SK-N-SH (cell line): ENCODE data around the gene KLHL2. TPM values are rescaled to one million over a fixed set of nuclear protein-coding genes. Genes with fewer than 3 reads are reported as not detected.

Source experiments
- CTCF ChIA-PET: fragments of 300-600, 350-600 bp; formaldehyde crosslinking; extraction: SDS; loops from one replicate; lab custom pipeline; 2021; lab: Yijun Ruan, JAX
- POLR2A ChIA-PET: fragments of 350-600 bp; sonication (Branson Sonifier 250); formaldehyde crosslinking; extraction: SDS; loops from one replicate; lab custom pipeline; 2020; ENCODE audit warnings: antibody characterized with exemption, inconsistent platforms; lab: Yijun Ruan, JAX
- DNase-seq: peaks from one replicate; pipeline ENCODE4 v3.0.0; 2012
- H2AFZ ChIP-seq: fragments of 200-600 bp; sonication (generic); 2 replicates; pipeline ENCODE4 v1.8.1; 2016; ENCODE audit warnings: antibody characterized with exemption, mild to moderate bottlenecking, low read depth
- H3F3A ChIP-seq: fragments of 200-600 bp; sonication (generic); replicated peaks from 2 replicates; pipeline ENCODE3; 2016; ENCODE audit warnings: antibody characterized with exemption, mild to moderate bottlenecking; ENCODE audit not compliant: insufficient read depth
- H3K27ac ChIP-seq, 2 experiments: fragments of 200-500 bp in 1 of 2; fragments of 200-600 bp in 1 of 2; sonication (Bioruptor generic) in 1 of 2; sonication (generic), shearing (Covaris generic) in 1 of 2; 2 replicates each; pipeline versions ENCODE4 v1.5.1 to v1.6.1; 2014 to 2016; ENCODE audit warnings: low read depth in 2 of 2, inconsistent platforms in 1 of 2, low read length in 1 of 2, mild to moderate bottlenecking in 1 of 2, mixed read lengths in 1 of 2
- H3K27me3 ChIP-seq: fragments of 200-600 bp; sonication (generic), shearing (Covaris generic); 2 replicates; pipeline ENCODE4 v1.6.1; 2016; ENCODE audit warnings: mixed run types; ENCODE audit not compliant: insufficient read depth
- H3K36me3 ChIP-seq, 2 experiments: fragments of 200-500 bp in 1 of 2; fragments of 200-600 bp in 1 of 2; sonication (Bioruptor generic) in 1 of 2; sonication (generic) in 1 of 2; replicated peaks in 1 of 2; 2 replicates each; pipeline versions ENCODE3 to v1.5.1; 2014 to 2016; ENCODE audit warnings: low read length in 1 of 2, mild to moderate bottlenecking in 1 of 2; ENCODE audit not compliant: insufficient read depth in 2 of 2, control insufficient read depth in 1 of 2
- H3K4me1 ChIP-seq, 2 experiments: fragments of 200-500 bp in 1 of 2; fragments of 200-600 bp in 1 of 2; sonication (Bioruptor generic) in 1 of 2; sonication (generic), shearing (Covaris generic) in 1 of 2; 2 replicates each; pipeline versions ENCODE4 v1.5.1 to v1.6.1; 2014 to 2016; ENCODE audit warnings: low read depth in 1 of 2, low read length in 1 of 2, mixed run types in 1 of 2; ENCODE audit not compliant: insufficient read depth in 2 of 2, control insufficient read depth in 1 of 2
- H3K4me2 ChIP-seq: fragments of 200-600 bp; sonication (generic), shearing (Covaris generic); 2 replicates; pipeline ENCODE4 v1.6.1; 2017; ENCODE audit warnings: mixed run types
- H3K4me3 ChIP-seq, 2 experiments: fragments of 200-500 bp in 1 of 2; fragments of 200-600 bp in 1 of 2; sonication (Bioruptor generic) in 1 of 2; sonication (generic), shearing (Covaris generic) in 1 of 2; 2 replicates each; pipeline versions ENCODE4 v1.5.1 to v1.8.1; 2014 to 2016; ENCODE audit warnings: low read depth in 2 of 2, inconsistent platforms in 1 of 2, low read length in 1 of 2, mild to moderate bottlenecking in 1 of 2, mixed read lengths in 1 of 2, moderate library complexity in 1 of 2
- H3K79me2 ChIP-seq: fragments of 200-600 bp; sonication (generic); 2 replicates; pipeline ENCODE4 v1.8.1; 2017; ENCODE audit warnings: mild to moderate bottlenecking; ENCODE audit not compliant: insufficient read depth
- H3K9ac ChIP-seq: fragments of 200-600 bp; sonication (generic); 2 replicates; pipeline ENCODE4 v1.6.1; 2017; ENCODE audit warnings: mixed run types
- H3K9me2 ChIP-seq: fragments of 200-600 bp; sonication (generic); 2 replicates; pipeline ENCODE4 v1.6.1; 2017; ENCODE audit warnings: mixed run types
- H3K9me3 ChIP-seq: fragments of 200-600 bp; sonication (generic); 2 replicates; pipeline ENCODE4 v1.6.1; 2017; ENCODE audit warnings: mixed run types, mild to moderate bottlenecking, moderate library complexity
- H4K20me1 ChIP-seq: fragments of 200-600 bp; sonication (generic); 2 replicates; pipeline ENCODE4 v1.6.1; 2017; ENCODE audit warnings: mild to moderate bottlenecking, mixed run types; ENCODE audit not compliant: insufficient read depth
- ELF1 ChIP-seq: IDR thresholded peaks from 2 replicates; pipeline ENCODE4 v1.4.0; 2012
- GABPA ChIP-seq: IDR thresholded peaks from 2 replicates; pipeline ENCODE4 v1.4.0; 2012; ENCODE audit warnings: low read depth, mild to moderate bottlenecking
- GATA2 ChIP-seq: sonication (generic); formaldehyde crosslinking; IDR thresholded peaks from 2 replicates; pipeline ENCODE4 v1.5.0; 2020; ENCODE audit warnings: mild to moderate bottlenecking, missing genetic modification reagents
- MEF2A ChIP-seq: IDR thresholded peaks from 2 replicates; pipeline ENCODE4 v1.4.0; 2012; ENCODE audit warnings: low read depth, borderline replicate concordance
- NFIC ChIP-seq: IDR thresholded peaks from 2 replicates; pipeline ENCODE4 v1.4.0; 2012; ENCODE audit warnings: borderline replicate concordance
- RXRA ChIP-seq: IDR thresholded peaks from 2 replicates; pipeline ENCODE4 v1.4.0; 2012; ENCODE audit warnings: low read depth, mild to moderate bottlenecking, borderline replicate concordance
- SIN3A ChIP-seq: IDR thresholded peaks from 2 replicates; pipeline ENCODE4 v1.6.1; 2012; ENCODE audit warnings: low read depth, mild to moderate bottlenecking, low read length, moderate library complexity, borderline replicate concordance
- SMC3 ChIP-seq: IDR thresholded peaks from 2 replicates; pipeline ENCODE4 v1.6.1; 2012; ENCODE audit warnings: low read depth, low read length, improper control_type of control experiment
- TEAD4 ChIP-seq: IDR thresholded peaks from 2 replicates; pipeline ENCODE4 v1.4.0; 2012; ENCODE audit warnings: mild to moderate bottlenecking, borderline replicate concordance; ENCODE audit not compliant: insufficient read depth
- WGBS: methylation state at CpG from one replicate; pipeline ENCODE4 v1.1.6; 2017; ENCODE audit warnings: low lambda C conversion rate; 5-methylcytosine and 5-hydroxymethylcytosine counted together
- polyA plus RNA-seq, 3 experiments: library from polyadenylated mRNA; depleted of rRNA; stranded (reverse); fragments of >200 nt; gene quantifications; 2 replicates each; pipeline ENCODE4 v1.2.3, GENCODE V29; 2012
- TF ChIP-seq, protein P1 (sequence below): fragments of 150-350 bp; IDR thresholded peaks from 2 replicates; pipeline ENCODE4 v1.6.1; 2017; ENCODE audit warnings: antibody characterized with exemption, low read length, low read depth, borderline replicate concordance
- TF ChIP-seq, protein P2 (sequence below): fragments of 200-600 bp; sonication (generic); IDR thresholded peaks from 2 replicates; pipeline ENCODE4 v1.6.1; 2017; ENCODE audit warnings: antibody characterized with exemption, mild to moderate bottlenecking, moderate library complexity

The KLHL2 gene
- polyA plus RNA-seq, 1 of the 3 experiments (the other 2 are of a cell fraction): 25.0 TPM

DNA sequence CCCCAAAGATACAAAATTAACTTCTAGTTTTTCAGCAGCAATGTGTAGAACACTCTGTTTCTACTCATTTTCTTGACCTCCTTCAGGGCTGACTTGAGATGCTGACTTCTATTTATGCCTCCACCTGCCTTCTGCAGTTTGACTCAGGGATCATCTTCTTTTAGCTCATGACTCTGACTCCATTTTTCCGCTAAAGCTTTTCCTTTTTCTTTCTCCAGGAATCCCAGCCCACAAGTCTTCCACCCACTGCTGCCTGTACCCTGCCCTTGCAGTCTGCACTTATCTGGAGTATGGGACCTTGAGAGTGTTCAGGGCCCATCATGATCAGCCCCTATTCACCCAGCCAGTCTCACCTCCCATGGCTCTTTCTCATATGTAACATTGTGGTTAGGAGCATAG is 14.9 kb upstream of the KLHL2 start:
- Histone ChIP-seq H3K36me3 (no peaks in the 10 kb centered on the region), H3K79me2 (no peaks in the 10 kb centered on the region), H3K27me3 (no peaks in the 10 kb centered on the region)
- POLR2A ChIA-PET: no interaction called here
- TF ChIP-seq NFIC: no peak
- no peak for TF ChIP-seq MEF2A
- no peak for TF ChIP-seq SIN3A
- TF ChIP-seq, all 33 proteins: peak for 0
- DNase-seq: no peak
- Histone ChIP-seq H3K9me2 (no peaks in the 10 kb centered on the region), H3K9me3 (no peaks in the 10 kb centered on the region), H2AFZ (no peak overlapping the region), H3K27ac (no peak overlapping the region), H3F3A (no peaks in the 10 kb centered on the region), H3K4me2 (no peak overlapping the region), H3K9ac (no peak overlapping the region), H3K4me1 (peaks cover 0 to 6% of the 10 kb centered on the region in 2 experiments; a peak in 2 of 4 replicates), H4K20me1 (no peaks in the 10 kb centered on the region), H3K4me3 (no peak overlapping the region)
- WGBS: 89% methylated on average over 1 of the region's 1 CpG
- CTCF ChIA-PET: interaction anchor here (0.6 kb wide), 1 partner anchor 11 kb away, joined by 3 read pairs; no protein-coding TSS in a partner anchor

DNA sequence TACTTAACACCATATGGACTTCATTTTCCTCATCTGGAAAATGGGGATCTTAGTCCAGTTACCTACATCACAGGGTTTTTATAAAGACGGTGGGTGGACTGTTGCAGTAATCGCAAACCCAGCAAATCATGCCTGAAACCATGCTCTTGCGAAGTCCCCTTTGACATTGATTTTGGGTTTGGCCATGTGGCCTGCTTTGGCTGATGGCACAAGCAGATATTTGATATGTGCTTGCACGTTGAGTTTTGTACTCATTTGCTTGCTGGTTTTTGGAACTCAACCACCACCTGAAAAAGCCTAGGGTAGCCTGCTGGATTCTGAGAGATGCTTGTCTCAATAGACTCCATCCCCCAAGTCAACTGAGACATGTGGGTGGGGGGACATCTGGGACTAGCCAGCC is 14.4 kb upstream of the KLHL2 start:
- Histone ChIP-seq H4K20me1 (no peaks in the 10 kb centered on the region), H3K9me3 (no peaks in the 10 kb centered on the region), H3K27ac (no peak overlapping the region), H3K9ac (no peak overlapping the region), H3K27me3 (no peaks in the 10 kb centered on the region), H2AFZ (no peak overlapping the region), H3K4me1 (peaks cover 0 to 6% of the 10 kb centered on the region in 2 experiments; a peak in 2 of 4 replicates), H3K4me3 (no peak overlapping the region), H3K36me3 (no peaks in the 10 kb centered on the region), H3K79me2 (no peaks in the 10 kb centered on the region), H3K9me2 (no peaks in the 10 kb centered on the region), H3F3A (no peaks in the 10 kb centered on the region), H3K4me2 (no peak overlapping the region)
- ChIA-PET CTCF (interaction anchor here (0.6 kb wide), 1 partner anchor 10 kb away, joined by 3 read pairs; no protein-coding TSS in a partner anchor), POLR2A (no interaction called here)
- TF ChIP-seq, protein P1, sequence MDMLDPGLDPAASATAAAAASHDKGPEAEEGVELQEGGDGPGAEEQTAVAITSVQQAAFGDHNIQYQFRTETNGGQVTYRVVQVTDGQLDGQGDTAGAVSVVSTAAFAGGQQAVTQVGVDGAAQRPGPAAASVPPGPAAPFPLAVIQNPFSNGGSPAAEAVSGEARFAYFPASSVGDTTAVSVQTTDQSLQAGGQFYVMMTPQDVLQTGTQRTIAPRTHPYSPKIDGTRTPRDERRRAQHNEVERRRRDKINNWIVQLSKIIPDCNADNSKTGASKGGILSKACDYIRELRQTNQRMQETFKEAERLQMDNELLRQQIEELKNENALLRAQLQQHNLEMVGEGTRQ: no peak
- TF ChIP-seq GABPA: no peak
- TF ChIP-seq RXRA: no peak
- TF ChIP-seq, protein P2, sequence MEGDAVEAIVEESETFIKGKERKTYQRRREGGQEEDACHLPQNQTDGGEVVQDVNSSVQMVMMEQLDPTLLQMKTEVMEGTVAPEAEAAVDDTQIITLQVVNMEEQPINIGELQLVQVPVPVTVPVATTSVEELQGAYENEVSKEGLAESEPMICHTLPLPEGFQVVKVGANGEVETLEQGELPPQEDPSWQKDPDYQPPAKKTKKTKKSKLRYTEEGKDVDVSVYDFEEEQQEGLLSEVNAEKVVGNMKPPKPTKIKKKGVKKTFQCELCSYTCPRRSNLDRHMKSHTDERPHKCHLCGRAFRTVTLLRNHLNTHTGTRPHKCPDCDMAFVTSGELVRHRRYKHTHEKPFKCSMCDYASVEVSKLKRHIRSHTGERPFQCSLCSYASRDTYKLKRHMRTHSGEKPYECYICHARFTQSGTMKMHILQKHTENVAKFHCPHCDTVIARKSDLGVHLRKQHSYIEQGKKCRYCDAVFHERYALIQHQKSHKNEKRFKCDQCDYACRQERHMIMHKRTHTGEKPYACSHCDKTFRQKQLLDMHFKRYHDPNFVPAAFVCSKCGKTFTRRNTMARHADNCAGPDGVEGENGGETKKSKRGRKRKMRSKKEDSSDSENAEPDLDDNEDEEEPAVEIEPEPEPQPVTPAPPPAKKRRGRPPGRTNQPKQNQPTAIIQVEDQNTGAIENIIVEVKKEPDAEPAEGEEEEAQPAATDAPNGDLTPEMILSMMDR: no peak
- no peak for TF ChIP-seq GATA2 (CRISPR knock-in tag)
- TF ChIP-seq NFIC: no peak
- no peak for TF ChIP-seq ELF1
- TF ChIP-seq SMC3: no peak
- TF ChIP-seq TEAD4: no peak
- 91% methylated on average over 4 of the region's 4 CpGs for WGBS
- DNase-seq: no peak
